ENCODE data around the gene SLITRK3.

DNA sequence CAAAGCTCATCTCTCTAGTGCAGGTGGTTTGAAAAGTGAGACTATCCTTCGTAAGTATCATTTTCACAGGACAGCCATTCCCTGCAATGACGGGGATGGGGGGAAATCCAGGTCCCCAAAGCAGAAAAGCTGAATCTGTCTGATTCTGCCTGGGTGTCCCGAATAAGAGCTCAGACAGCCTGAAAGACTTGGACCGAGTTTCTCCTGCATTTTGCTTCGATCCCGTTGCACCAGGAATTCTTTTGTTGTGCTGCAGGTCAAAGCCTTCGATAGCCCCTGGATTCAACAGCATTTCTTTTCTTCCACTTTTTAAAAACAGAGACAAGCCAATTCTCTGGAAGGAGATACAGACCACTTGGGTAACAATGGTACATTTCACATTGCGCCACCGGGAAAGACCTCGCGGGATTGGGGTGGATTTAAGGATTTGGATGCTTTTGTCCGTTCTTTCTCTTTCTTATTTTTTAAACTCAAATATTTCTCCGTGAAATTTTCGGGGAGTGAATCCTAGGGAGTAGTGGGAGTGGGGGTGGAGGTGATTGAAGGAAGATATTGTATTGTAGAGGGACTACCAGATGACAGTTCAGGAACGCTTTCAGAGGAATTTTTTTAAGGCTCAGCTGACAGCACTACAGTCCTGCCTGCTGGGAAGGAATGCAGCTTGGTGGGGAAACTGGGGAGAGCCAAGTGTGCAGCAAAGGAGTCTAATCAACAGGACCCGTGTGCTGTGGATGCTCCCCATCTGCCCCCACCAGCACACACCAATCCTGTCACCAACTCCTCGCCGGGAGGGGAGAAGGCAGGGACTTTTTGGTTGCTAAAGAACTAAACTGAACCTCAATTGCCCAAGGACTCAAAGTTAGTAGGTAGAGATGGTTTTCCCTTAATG is 2.6 kb downstream of the SLITRK3 start:
- TF ChIP-seq, protein P1, sequence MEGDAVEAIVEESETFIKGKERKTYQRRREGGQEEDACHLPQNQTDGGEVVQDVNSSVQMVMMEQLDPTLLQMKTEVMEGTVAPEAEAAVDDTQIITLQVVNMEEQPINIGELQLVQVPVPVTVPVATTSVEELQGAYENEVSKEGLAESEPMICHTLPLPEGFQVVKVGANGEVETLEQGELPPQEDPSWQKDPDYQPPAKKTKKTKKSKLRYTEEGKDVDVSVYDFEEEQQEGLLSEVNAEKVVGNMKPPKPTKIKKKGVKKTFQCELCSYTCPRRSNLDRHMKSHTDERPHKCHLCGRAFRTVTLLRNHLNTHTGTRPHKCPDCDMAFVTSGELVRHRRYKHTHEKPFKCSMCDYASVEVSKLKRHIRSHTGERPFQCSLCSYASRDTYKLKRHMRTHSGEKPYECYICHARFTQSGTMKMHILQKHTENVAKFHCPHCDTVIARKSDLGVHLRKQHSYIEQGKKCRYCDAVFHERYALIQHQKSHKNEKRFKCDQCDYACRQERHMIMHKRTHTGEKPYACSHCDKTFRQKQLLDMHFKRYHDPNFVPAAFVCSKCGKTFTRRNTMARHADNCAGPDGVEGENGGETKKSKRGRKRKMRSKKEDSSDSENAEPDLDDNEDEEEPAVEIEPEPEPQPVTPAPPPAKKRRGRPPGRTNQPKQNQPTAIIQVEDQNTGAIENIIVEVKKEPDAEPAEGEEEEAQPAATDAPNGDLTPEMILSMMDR (conservative IDR thresholded peaks at IDR 0.05; ENCODE audit: low read length): no peak
- no peak for TF ChIP-seq EZH2phosphoT487 (IDR thresholded peaks at IDR 0.05; ENCODE audit: borderline replicate concordance)
